ENCODE data around the gene GCGR.

DNA sequence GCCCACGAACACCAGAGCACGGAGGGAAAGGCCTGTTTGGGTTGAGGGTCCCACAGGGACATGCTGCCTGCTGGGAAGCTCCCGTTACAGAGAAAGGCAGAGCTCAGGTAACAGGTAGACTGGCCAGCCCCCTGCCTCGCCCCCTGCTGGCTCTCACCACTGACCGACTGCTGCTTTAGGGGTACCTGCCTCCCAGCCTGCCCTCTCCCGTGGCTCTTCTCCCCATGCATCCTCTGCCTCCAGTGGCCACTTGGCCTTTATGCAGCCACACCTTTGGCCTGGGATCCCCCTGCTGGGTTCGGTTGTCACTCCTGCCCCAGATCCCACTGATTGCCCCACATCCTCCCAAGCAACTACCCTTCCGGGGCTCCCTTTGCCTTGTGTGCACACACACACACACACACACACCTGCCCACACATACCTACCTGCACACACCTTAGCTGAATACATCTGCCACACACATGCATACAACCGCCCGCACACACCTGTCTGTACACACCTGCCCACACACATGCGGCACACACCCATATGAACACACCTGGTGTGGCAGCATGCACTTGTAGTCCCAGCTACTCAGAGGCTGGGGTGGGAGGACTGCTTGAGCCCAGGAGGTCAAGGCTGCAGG is 22.0 kb downstream of the GCGR start:
- TF ChIP-seq, protein P1, sequence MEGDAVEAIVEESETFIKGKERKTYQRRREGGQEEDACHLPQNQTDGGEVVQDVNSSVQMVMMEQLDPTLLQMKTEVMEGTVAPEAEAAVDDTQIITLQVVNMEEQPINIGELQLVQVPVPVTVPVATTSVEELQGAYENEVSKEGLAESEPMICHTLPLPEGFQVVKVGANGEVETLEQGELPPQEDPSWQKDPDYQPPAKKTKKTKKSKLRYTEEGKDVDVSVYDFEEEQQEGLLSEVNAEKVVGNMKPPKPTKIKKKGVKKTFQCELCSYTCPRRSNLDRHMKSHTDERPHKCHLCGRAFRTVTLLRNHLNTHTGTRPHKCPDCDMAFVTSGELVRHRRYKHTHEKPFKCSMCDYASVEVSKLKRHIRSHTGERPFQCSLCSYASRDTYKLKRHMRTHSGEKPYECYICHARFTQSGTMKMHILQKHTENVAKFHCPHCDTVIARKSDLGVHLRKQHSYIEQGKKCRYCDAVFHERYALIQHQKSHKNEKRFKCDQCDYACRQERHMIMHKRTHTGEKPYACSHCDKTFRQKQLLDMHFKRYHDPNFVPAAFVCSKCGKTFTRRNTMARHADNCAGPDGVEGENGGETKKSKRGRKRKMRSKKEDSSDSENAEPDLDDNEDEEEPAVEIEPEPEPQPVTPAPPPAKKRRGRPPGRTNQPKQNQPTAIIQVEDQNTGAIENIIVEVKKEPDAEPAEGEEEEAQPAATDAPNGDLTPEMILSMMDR (IDR thresholded peaks at IDR 0.05), result no peak
- no peak for TF ChIP-seq EP300 (IDR thresholded peaks at IDR 0.05)
